KMS-11 (cell line): ENCODE measurements around the gene ST8SIA2.
A peak's percentile ranks its signal among the peaks of the same experiment; 100 is the strongest.

ENCODE experiments used
- H2AFZ ChIP-seq: fragments of 200-600 bp; sonication (generic); 2 replicates; pipeline ENCODE4 v1.6.1; 2016; ENCODE audit warnings: antibody characterized with exemption, mixed run types, low read depth
- H3K27ac ChIP-seq: fragments of 200-600 bp; sonication (generic); 2 replicates; pipeline ENCODE4 v1.6.1; 2016; ENCODE audit warnings: mild to moderate bottlenecking, mixed run types
- H3K27me3 ChIP-seq: fragments of 200-600 bp; sonication (generic); 2 replicates; pipeline ENCODE4 v1.6.1; 2017; ENCODE audit warnings: mild to moderate bottlenecking, low read depth, mixed run types, moderate library complexity; ENCODE audit not compliant: insufficient read depth
- H3K36me3 ChIP-seq: fragments of 200-600 bp; sonication (generic); 2 replicates; pipeline ENCODE4 v1.6.1; 2017; ENCODE audit warnings: mild to moderate bottlenecking, mixed run types; ENCODE audit not compliant: insufficient read depth
- H3K4me1 ChIP-seq: fragments of 200-600 bp; sonication (generic); 2 replicates; pipeline ENCODE4 v1.6.1; 2016; ENCODE audit warnings: mild to moderate bottlenecking, low read depth, mixed run types; ENCODE audit not compliant: poor library complexity, severe bottlenecking
- H3K4me2 ChIP-seq: fragments of 200-600 bp; sonication (generic); 2 replicates; pipeline ENCODE4 v1.7.0; 2016; ENCODE audit warnings: mild to moderate bottlenecking, mixed run types
- H3K4me3 ChIP-seq: fragments of 200-600 bp; sonication (generic); IDR thresholded peaks from 2 replicates; pipeline ENCODE4 v1.6.1; 2017; ENCODE audit warnings: low read depth, low read length, mixed read lengths; ENCODE audit not compliant: insufficient read depth
- H3K79me2 ChIP-seq: fragments of 200-600 bp; sonication (generic); 2 replicates; pipeline ENCODE4 v1.6.1; 2016; ENCODE audit warnings: low read depth, mixed run types; ENCODE audit not compliant: insufficient read depth
- H3K9ac ChIP-seq: fragments of 200-600 bp; sonication (generic); 2 replicates; pipeline ENCODE4 v1.6.1; 2016; ENCODE audit warnings: mild to moderate bottlenecking, mixed run types
- H4K20me1 ChIP-seq: fragments of 200-600 bp; sonication (generic); 2 replicates; pipeline ENCODE4 v1.6.1; 2016; ENCODE audit warnings: mild to moderate bottlenecking, mixed run types; ENCODE audit not compliant: insufficient read depth
- CTCF ChIP-seq: fragments of 200-600 bp; sonication (generic); conservative IDR thresholded peaks from 2 replicates; pipeline ENCODE4 v1.6.1; 2017; ENCODE audit warnings: low read depth, mild to moderate bottlenecking, antibody characterized with exemption, low read length, moderate library complexity, mixed read lengths

Gene ST8SIA2

DNA sequence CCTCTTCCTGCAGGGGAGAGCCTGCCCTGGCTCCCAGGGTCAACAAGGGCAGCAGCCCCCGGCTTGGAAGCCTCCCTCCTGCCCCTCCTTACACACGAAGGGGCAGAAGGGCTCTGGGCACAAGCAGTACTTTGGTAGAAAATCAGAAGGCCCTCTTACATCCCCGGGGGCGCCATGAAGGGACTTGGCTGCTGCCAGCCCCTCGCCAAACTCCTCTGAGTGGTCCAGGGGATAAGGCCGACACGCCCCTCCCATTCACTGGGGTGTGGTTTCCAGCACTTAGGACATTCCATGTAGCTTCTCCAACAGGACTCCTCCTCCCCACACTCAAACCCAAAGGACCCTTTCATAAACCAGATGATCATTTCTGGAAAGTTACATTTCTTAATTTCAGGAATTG lies 1.2 kb upstream of the ST8SIA2 start:
- Histone ChIP-seq H3K79me2 (peaks cover 36% of the 10 kb centered on the region), H4K20me1 (0 out of 2 replicates have a peak, but pooled peaks cover 3% of the 10 kb centered on the region), H3K36me3 (no peaks in the 10 kb centered on the region), H3K9ac (peak overlapping the region; percentile 29; the same call in 1 of the 2 replicates), H3K4me1 (peaks cover 24% of the 10 kb centered on the region), H3K4me3 (no peak overlapping the region), H2AFZ (peak overlapping the region; percentile 56; the same call in 1 of the 2 replicates), H3K4me2 (peak overlapping the region; percentile 82), H3K27me3 (no peaks in the 10 kb centered on the region), H3K27ac (peak overlapping the region; percentile 93)
- no peak for TF ChIP-seq CTCF

GRCh38 chr15:92393980-92394308 lies 263 bp downstream of the ST8SIA2 start:
- Histone ChIP-seq H3K27ac (peak overlapping the region; percentile 93), H3K4me1 (peaks cover 24% of the 10 kb centered on the region), H3K9ac (peak overlapping the region; percentile 89), H3K79me2 (peaks cover 51% of the 10 kb centered on the region), H3K36me3 (no peaks in the 10 kb centered on the region), H3K4me3 (no peak overlapping the region), H3K27me3 (no peaks in the 10 kb centered on the region), H2AFZ (peak overlapping the region; percentile 47; the same call in 1 of the 2 replicates), H3K4me2 (peak overlapping the region; percentile 43), H4K20me1 (0 out of 2 replicates have a peak, but pooled peaks cover 3% of the 10 kb centered on the region)
- no peak for TF ChIP-seq CTCF

GRCh38 chr15:92394309-92395097 lies 822 bp downstream of the ST8SIA2 start:
- Histone ChIP-seq H3K4me3 (no peak overlapping the region), H3K9ac (peak overlapping the region; percentile 89), H3K4me2 (peak overlapping the region; percentile 87), H3K27me3 (no peaks in the 10 kb centered on the region), H4K20me1 (0 out of 2 replicates have a peak, but pooled peaks cover 3% of the 10 kb centered on the region), H3K36me3 (no peaks in the 10 kb centered on the region), H3K27ac (peak overlapping the region; percentile 93), H2AFZ (peak overlapping the region; percentile 47), H3K79me2 (peaks cover 56% of the 10 kb centered on the region), H3K4me1 (peaks cover 24% of the 10 kb centered on the region)
- TF ChIP-seq CTCF = no peak

DNA sequence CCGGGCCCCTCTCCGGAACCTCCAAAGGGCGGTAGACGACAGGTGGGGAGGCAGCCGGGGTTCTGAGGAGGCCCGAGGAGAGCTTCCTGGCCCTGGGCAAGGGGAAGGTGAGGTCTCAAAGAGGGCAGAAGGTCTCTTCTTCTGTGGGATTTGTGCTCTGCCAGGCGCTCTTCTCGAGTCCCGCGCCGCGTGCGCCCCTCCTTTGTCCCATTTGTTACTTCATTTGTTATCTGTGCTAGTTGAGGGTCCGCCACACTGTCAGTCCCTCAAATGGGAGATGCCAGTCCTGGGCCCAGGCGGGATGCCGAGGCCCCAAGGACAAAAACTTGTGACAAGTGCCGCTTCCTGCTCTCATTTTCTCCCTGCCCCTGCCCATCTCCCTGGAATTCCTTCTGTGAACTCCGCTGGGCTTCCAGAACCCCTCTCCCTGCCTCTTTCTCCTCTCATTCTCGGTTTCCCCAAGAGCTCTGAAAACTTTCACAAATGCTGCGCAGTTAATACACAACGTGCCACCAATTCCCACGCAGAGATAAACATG lies 1.5 kb downstream of the ST8SIA2 start:
- Histone ChIP-seq H3K27me3 (no peaks in the 10 kb centered on the region), H4K20me1 (0 out of 2 replicates have a peak, but pooled peaks cover 3% of the 10 kb centered on the region), H2AFZ (peak overlapping the region; percentile 47), H3K36me3 (no peaks in the 10 kb centered on the region), H3K9ac (peak overlapping the region; percentile 89), H3K4me1 (peaks cover 24% of the 10 kb centered on the region), H3K4me3 (no peak overlapping the region), H3K27ac (peak overlapping the region; percentile 93), H3K79me2 (peaks cover 63% of the 10 kb centered on the region), H3K4me2 (peak overlapping the region; percentile 87)
- TF ChIP-seq CTCF = no peak
